Lower leg skin (tissue), 3 donors: ENCODE data around the gene TSHZ2.

Experiments
- POLR2A ChIP-seq, 2 donors: fragments of 450-650 bp; IDR thresholded peaks; one replicate each; pipeline ENCODE4 v1.6.1; 2016 to 2017; ENCODE audit warnings: antibody characterized with exemption in 2 of 2, mild to moderate bottlenecking in 1 of 2, moderate library complexity in 1 of 2
- TF ChIP-seq, protein P1 (sequence below), 3 donors: fragments of 450-650 bp; IDR thresholded peaks; one replicate each; pipeline ENCODE4 v1.5.1; 2016; ENCODE audit warnings: antibody characterized with exemption in 3 of 3, mild to moderate bottlenecking in 3 of 3, moderate library complexity in 2 of 3

DNA sequence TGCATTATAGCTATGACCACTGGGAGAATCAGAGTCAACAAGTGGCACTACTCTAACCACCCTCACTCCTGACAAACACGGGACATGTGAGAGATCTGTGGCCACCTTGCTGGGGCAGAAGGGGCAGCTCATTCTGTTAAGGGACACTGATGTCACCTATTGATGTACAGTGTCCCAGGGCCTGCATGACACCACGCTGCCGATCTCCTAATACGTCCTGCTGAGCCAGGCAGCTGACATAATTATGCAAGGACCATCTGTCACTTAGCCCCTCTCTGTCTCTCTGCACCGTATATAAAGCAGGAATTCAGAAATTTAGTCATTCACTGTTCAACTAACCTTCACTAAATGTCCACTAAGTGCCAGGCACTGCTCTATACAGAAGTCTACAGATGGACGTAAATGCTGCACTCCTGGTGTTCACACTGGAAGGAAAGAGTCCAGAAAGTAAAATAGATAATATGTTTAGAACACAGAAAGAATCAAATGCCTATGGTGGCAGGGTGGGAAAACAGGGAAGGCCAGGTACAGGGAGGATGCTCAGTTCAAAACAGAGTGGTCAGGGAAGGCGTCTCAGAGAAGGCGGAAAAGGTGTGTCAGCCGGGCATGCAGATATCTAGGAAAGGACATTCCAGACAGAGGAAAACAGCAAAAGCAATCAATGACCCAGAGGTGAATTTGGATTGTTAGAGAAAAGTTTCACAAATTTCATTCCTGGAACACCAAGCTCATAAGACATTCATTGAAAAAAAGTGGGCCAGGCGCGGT, 447.7 kb downstream of the TSHZ2 start:
- TF ChIP-seq POLR2A (IDR thresholded peaks at IDR 0.05), result no peak
- TF ChIP-seq, protein P1, sequence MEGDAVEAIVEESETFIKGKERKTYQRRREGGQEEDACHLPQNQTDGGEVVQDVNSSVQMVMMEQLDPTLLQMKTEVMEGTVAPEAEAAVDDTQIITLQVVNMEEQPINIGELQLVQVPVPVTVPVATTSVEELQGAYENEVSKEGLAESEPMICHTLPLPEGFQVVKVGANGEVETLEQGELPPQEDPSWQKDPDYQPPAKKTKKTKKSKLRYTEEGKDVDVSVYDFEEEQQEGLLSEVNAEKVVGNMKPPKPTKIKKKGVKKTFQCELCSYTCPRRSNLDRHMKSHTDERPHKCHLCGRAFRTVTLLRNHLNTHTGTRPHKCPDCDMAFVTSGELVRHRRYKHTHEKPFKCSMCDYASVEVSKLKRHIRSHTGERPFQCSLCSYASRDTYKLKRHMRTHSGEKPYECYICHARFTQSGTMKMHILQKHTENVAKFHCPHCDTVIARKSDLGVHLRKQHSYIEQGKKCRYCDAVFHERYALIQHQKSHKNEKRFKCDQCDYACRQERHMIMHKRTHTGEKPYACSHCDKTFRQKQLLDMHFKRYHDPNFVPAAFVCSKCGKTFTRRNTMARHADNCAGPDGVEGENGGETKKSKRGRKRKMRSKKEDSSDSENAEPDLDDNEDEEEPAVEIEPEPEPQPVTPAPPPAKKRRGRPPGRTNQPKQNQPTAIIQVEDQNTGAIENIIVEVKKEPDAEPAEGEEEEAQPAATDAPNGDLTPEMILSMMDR (IDR thresholded peaks at IDR 0.05), result no peak
